HepG2 (cell line): Measurements from ENCODE around the gene DCTN1. TPM values are rescaled to one million over a fixed set of nuclear protein-coding genes. Genes with fewer than 3 reads are reported as not detected.

Experiments
- AGO2 ChIP-seq: fragments of 200-400 bp; formaldehyde crosslinking; optimal IDR thresholded peaks from 2 replicates; pipeline ENCODE3; 2017; ENCODE audit warnings: mild to moderate bottlenecking, low read depth, low read length, moderate library complexity
- DRAP1 ChIP-seq: IDR thresholded peaks from 2 replicates; pipeline ENCODE4 v1.6.1; 2016; ENCODE audit warnings: missing genetic modification reagents, missing compliant biosample characterization
- FOXC1 ChIP-seq: sonication (generic); formaldehyde crosslinking; IDR thresholded peaks from 2 replicates; pipeline ENCODE4 v1.8.0; 2022; ENCODE audit warnings: mild to moderate bottlenecking, missing genetic modification reagents, borderline replicate concordance
- FOXO4 ChIP-seq: sonication (generic); formaldehyde crosslinking; conservative IDR thresholded peaks from 2 replicates; pipeline ENCODE4 v1.8.1; 2023; ENCODE audit warnings: missing genetic modification reagents
- NFYB ChIP-seq: sonication (generic); formaldehyde crosslinking; IDR thresholded peaks from 2 replicates; pipeline ENCODE4 v1.4.0; 2020; ENCODE audit warnings: missing genetic modification reagents
- PAWR ChIP-seq: sonication (generic); formaldehyde crosslinking; IDR thresholded peaks from 2 replicates; pipeline ENCODE4 v1.4.0; 2020; ENCODE audit warnings: missing genetic modification reagents, mild to moderate bottlenecking, borderline replicate concordance
- PBX2 ChIP-seq: IDR thresholded peaks from 2 replicates; pipeline ENCODE4 v1.6.1; 2016; ENCODE audit warnings: control low read depth
- PHF5A ChIP-seq: IDR thresholded peaks from one replicate; pipeline ENCODE4 v1.6.1; 2018; ENCODE audit warnings: low read depth, missing genetic modification reagents; ENCODE audit not compliant: unreplicated experiment
- POLR2G ChIP-seq: fragments of 200-400 bp; formaldehyde crosslinking; IDR thresholded peaks from 2 replicates; pipeline ENCODE4 v1.6.1; 2018; ENCODE audit warnings: mild to moderate bottlenecking, low read depth, low read length, moderate library complexity
- RFXANK ChIP-seq: IDR thresholded peaks from 2 replicates; pipeline ENCODE4 v1.6.1; 2016
- RNF2 ChIP-seq: fragments of 450-650 bp; conservative IDR thresholded peaks from 2 replicates; pipeline ENCODE4 v1.6.1; 2016; ENCODE audit warnings: low read depth
- SUZ12 ChIP-seq: fragments of 150-350 bp; IDR thresholded peaks from 2 replicates; pipeline ENCODE4 v1.6.1; 2014; ENCODE audit warnings: low read depth, low read length
- TFDP2 ChIP-seq: sonication (generic); formaldehyde crosslinking; IDR thresholded peaks from 2 replicates; pipeline ENCODE4 v1.4.0; 2020; ENCODE audit warnings: missing genetic modification reagents
- ZBTB26 ChIP-seq: IDR thresholded peaks from 2 replicates; pipeline ENCODE4 v1.6.1; 2016; ENCODE audit warnings: missing compliant biosample characterization, missing genetic modification reagents, borderline replicate concordance
- ZFYVE20 ChIP-seq: sonication (generic); formaldehyde crosslinking; IDR thresholded peaks from 2 replicates; pipeline ENCODE4 v1.8.0; 2023; ENCODE audit warnings: low read depth, mild to moderate bottlenecking, moderate library complexity, missing genetic modification reagents, borderline replicate concordance
- ZNF20 ChIP-seq: sonication (generic); formaldehyde crosslinking; IDR thresholded peaks from 2 replicates; pipeline ENCODE4 v1.4.0; 2020; ENCODE audit warnings: mild to moderate bottlenecking, moderate library complexity, missing genetic modification reagents
- ZNF430 ChIP-seq: sonication (generic); formaldehyde crosslinking; IDR thresholded peaks from 2 replicates; pipeline ENCODE4 v1.9.0; 2021; ENCODE audit warnings: mild to moderate bottlenecking, missing genetic modification reagents
- ZNF713 ChIP-seq: sonication (generic); formaldehyde crosslinking; IDR thresholded peaks from 2 replicates; pipeline ENCODE4 v1.4.0; 2020; ENCODE audit warnings: mild to moderate bottlenecking, missing genetic modification reagents
- ZNF770 ChIP-seq: sonication (generic); formaldehyde crosslinking; IDR thresholded peaks from 2 replicates; pipeline ENCODE4 v1.5.0; 2020; ENCODE audit warnings: mild to moderate bottlenecking, missing genetic modification reagents
- ZNF780A ChIP-seq: sonication (generic); formaldehyde crosslinking; IDR thresholded peaks from 2 replicates; pipeline ENCODE4 v1.8.0; 2022; ENCODE audit warnings: mild to moderate bottlenecking, missing genetic modification reagents, moderate library complexity
- ZNF790 ChIP-seq: sonication (generic); formaldehyde crosslinking; IDR thresholded peaks from 2 replicates; pipeline ENCODE4 v1.8.0; 2022; ENCODE audit warnings: missing genetic modification reagents, mild to moderate bottlenecking, borderline replicate concordance
- polyA plus RNA-seq, 8 experiments: library from polyadenylated mRNA; depleted of rRNA in 3 of 8; stranded (reverse) in 7 of 8; unstranded in 1 of 8; fragments of >200 nt; fragmentation: Illumina TruSeq in 4 of 8; extraction: Trizol in 4 of 8; gene quantifications; 2 replicates each; pipeline versions ENCODE4 v1.2.1 to v1.2.3, GENCODE V29; 2011 to 2016; ENCODE audit warnings: low read depth in 4 of 8, missing spikeins in 1 of 8, mixed read lengths in 1 of 8; ENCODE audit not compliant: insufficient read depth in 1 of 8
- total RNA-seq, 5 experiments: library from RNA; depleted of rRNA; stranded (reverse); fragments of >200 nt; fragmentation: Illumina TruSeq; extraction: Trizol; gene quantifications; 2 replicates each; pipeline ENCODE4 v1.2.3, GENCODE V29; 2016; ENCODE audit warnings: low read depth in 1 of 5

The DCTN1 gene
- total and polyA plus RNA-seq, 2 of the 13 experiments (the other 11 are each of a cell fraction or from before 2014, with no cell fraction given) = 73.2 to 122 TPM

- peak; percentile 42 for TF ChIP-seq ZNF770 (CRISPR knock-in tag)
- TF ChIP-seq SUZ12 = no peak
- no peak; the same call in 1 of the 2 replicates for TF ChIP-seq ZNF713 (CRISPR knock-in tag)
- no peak for TF ChIP-seq ZNF780A
- no peak; the same call in 1 of the 2 replicates for TF ChIP-seq NFYB
- no peak for TF ChIP-seq ZNF790 (CRISPR knock-in tag)
- no peak; the same call in 1 of the 2 replicates for TF ChIP-seq ZNF430 (CRISPR knock-in tag)
- TF ChIP-seq AGO2 = no peak
- no peak for TF ChIP-seq ZNF20 (CRISPR knock-in tag)
- TF ChIP-seq DRAP1 (CRISPR knock-in tag) = peak; percentile 86
- peak; percentile 89 for TF ChIP-seq POLR2G
- TF ChIP-seq RNF2 = no peak
- TF ChIP-seq PHF5A = no peak
- no peak for TF ChIP-seq FOXO4
- TF ChIP-seq PBX2 (CRISPR knock-in tag) = no peak
- TF ChIP-seq FOXC1 (CRISPR knock-in tag) = peak; percentile 26; the same call in 1 of the 2 replicates
- no peak for TF ChIP-seq PAWR (CRISPR knock-in tag)
- 0 out of 2 replicates have a peak, but pooled peaks have one; percentile 41 for TF ChIP-seq ZBTB26 (CRISPR knock-in tag)
- TF ChIP-seq ZFYVE20 = no peak
- peak; percentile 48; the same call in 1 of the 2 replicates for TF ChIP-seq TFDP2 (CRISPR knock-in tag)
- no peak for TF ChIP-seq RFXANK (CRISPR knock-in tag)
These were observed 11.7 kb upstream of the DCTN1 start (continued) for GRCh38 chr2:74391580-74392448.
